ENCODE measurements around the gene KRT8. TPM values are rescaled to one million over a fixed set of nuclear protein-coding genes. Genes with fewer than 3 reads are reported as not detected.
A peak's percentile ranks its signal among the peaks of the same experiment; 100 is the strongest.
"Not testable (repeated sequence)": the region's sequence is repeated elsewhere in the genome, so short reads cannot be mapped to it uniquely, and the experiment has no call there.

KRT8 gene
- total RNA-seq, 1 donor from 2014 or later: 117 TPM

- DNase-seq (ENCODE audit: missing footprints) (no peak), ATAC-seq (no peak)
- intact Hi-C loops (cut with DNase I): no loop called here
These were observed 42.9 kb downstream of the KRT8 start for GRCh38 chr12:52862023-52862422.

DNA sequence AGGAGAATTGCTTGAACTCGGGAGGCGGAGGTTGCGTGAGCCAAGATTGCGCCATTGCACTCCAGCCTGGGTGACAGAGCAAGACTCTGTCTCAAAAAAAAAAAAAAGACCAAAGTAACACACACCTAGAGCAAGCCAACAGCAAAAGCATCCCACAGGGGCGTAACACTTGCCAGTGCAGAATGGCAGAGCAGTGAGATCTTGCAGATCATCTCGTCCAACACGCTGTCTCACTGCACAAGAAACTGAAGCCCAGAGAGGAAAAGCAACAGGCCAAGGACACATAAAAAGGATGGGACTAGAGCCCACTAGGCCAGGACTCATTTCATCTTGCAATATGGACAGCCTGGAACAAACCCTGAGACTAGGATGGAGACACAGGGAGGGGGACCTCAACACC lies 43.4 kb downstream of the KRT8 start:
- ATAC-seq (no peak), DNase-seq (ENCODE audit: missing footprints) (no peak)
- intact Hi-C loops (cut with DNase I): no loop called here

DNA sequence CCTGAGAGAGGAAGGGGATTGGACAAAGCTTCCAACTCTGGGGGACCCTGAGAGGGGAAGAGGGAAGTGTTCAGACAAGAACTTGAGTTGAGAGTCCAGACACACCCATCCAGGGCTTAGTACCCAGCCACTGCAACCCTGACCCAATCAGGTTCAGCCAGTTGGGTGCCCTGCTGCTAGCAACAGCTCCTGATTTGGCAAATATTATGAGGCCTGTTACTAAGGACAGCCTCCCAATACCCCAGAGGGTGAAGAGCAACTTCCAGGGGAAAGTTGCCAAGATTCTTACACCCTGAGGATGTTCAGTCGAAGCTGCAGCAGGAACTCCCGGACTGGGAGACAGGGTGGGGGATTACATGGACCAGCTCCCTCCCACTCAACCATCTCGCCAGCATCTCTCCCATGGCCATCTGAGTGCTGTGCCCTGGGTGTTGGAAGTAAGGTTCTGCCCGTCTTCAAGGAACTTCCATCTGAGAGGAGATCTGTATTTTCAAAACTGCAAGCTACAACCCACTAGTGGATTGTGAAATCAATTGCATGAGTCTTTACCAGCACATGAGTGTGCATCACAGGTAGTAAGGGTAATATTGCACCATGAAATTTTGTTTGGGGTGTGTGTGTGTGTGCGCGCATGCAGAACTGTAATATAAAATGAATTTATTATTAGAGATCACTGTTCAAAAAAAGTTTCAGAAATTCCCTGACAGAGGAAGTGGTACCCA lies 44.6 kb downstream of the KRT8 start:
- no peak for DNase-seq (ENCODE audit: missing footprints)
- intact Hi-C loops (cut with DNase I): no loop called here
- ATAC-seq: peak; percentile 86

GRCh38 chr12:52857500-52857899 lies 47.4 kb downstream of the KRT8 start:
- DNase-seq (ENCODE audit: missing footprints): no peak
- ATAC-seq: no peak
- intact Hi-C loops (cut with DNase I): no loop called here

- intact Hi-C loops (cut with DNase I): no loop called here
- no peak for ATAC-seq
- DNase-seq (ENCODE audit: missing footprints): no peak
These were observed 48.1 kb downstream of the KRT8 start for GRCh38 chr12:52856787-52857186.

DNA sequence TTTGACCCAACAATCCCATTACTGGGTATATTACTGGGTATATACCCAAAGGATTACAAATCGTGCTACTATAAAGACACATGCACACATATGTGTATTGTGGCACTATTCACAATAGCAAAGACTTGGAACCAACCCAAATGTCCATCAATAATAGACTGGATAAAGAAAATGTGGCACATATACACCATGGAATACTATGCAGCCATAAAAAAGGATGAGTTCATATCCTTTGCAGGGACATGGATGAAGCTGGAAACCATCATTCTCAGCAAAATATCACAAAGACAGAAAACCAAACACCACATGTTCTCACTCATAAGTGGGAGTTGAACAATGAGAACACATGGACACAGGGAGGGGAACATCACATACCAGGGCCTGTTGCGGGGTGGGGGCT lies 48.8 kb downstream of the KRT8 start:
- intact Hi-C loops (cut with DNase I); DNase-seq (ENCODE audit: missing footprints); ATAC-seq: not testable (repeated sequence)

DNA sequence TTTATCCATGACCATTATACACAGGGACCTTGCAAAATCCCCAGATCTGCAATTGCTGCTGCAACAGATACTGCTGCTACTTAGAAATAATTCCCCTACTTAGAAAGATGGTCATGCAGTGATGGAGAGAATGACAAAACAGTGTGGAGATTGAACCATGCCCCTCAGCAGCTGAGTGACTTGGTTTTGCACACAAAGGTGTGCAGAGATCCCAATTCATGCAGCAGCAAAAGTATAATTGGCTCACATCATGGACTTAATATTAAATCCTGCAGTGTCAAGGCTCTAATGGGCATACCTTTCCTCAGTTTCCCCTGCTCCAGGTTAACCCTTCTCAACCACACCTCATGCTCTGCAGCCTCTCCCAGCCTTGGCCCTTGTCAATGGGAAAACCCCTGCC lies 53.1 kb downstream of the KRT8 start:
- intact Hi-C loops (cut with DNase I): no loop called here
- DNase-seq (ENCODE audit: missing footprints) (no peak), ATAC-seq (no peak)

- DNase-seq (ENCODE audit: missing footprints) (no peak), ATAC-seq (no peak)
- intact Hi-C loops (cut with DNase I): no loop called here
These were observed 54.2 kb downstream of the KRT8 start for GRCh38 chr12:52850681-52851080.

GRCh38 chr12:52849511-52849910 lies 55.4 kb downstream of the KRT8 start:
- intact Hi-C loops (cut with DNase I): no loop called here
- DNase-seq (ENCODE audit: missing footprints) (no peak), ATAC-seq (no peak)

DNA sequence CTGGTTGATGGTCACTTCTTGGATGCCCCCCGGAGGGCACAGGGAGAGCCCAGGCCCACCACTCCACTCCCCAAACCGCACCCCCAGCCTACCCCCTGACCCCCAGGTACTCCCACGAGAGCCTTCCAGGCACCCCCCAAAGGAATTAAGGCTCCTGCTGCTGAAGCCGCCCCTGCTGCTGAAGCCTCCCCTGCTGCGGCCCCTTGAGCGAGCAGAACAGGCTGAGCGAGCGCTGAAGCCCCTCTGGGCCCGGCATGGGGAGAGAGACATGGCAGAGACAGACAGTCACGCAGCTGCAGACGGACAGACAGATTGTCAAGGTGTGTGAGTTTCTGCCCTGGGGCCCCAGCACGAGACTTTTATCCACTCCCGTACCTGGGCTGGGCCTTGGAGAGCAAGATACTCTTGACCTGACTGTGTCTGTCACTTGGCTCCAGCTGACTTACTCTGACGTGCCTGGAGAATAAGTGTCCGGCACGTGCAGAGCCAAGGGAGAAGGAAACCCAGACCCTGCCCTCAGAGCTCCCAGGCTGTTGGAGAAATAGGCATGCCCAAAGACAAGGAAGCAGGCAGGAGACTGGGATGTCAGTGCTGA lies 56.1 kb downstream of the KRT8 start, which contains the start of gene KRT78:
KRT78 (minus strand) TSS at position 334 of the 595 bp plus-strand sequence; CDS start at position 270, 64 bp downstream.
- DNase-seq (ENCODE audit: missing footprints): no peak
- intact Hi-C loops (cut with DNase I): no loop called here
- ATAC-seq: no peak

DNA sequence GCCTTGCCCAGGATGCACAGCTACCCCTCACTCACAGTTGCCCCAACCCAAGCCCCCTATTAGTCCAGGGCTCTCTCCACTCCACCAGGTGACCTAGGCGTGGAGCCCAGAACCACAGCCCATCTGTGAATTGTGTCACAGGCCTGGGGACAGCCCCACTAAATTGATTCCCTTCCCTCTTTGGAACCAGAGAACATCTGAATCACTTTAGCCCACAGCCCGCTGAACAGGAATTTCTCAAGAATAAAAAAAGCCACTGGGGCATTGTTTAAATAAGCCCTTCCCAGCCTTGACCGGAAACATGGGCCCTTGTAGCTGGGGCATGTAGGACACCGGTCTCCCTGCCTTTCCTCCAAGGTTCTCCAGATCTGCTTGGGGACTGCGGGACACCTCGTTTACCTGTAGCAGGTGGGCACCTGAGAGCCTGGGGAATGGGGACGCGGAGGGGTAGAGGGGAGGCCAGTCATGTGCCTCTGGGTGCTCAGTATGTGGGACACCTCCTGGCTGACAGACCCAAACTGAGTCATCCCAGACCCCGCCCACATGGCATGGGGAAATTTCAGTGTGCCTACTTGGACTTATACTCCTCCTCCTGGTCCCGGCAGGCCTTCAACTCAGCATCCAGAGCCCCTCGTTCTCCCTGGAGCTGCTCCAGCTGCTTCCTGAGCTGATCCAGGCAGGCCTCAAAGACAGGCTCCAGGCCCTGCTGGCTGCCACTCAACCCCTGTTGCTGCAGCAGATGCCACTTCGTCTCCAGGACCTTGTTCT lies 57.4 kb downstream of the KRT8 start:
- DNase-seq (ENCODE audit: missing footprints): no peak
- intact Hi-C loops (cut with DNase I): no loop called here
- no peak for ATAC-seq

Other genes with a start within 250 kb of the KRT8 start
- gene KRT1, start 224.7 kb downstream of the KRT8 start, total RNA-seq: not detected
- not detected for gene KRT77, start 201.6 kb downstream of the KRT8 start, total RNA-seq
- not detected for gene KRT76, start 127.7 kb downstream of the KRT8 start, total RNA-seq
- gene KRT3, start 109.0 kb downstream of the KRT8 start, total RNA-seq: not detected
- gene KRT4, start 91.0 kb downstream of the KRT8 start, total RNA-seq: not detected
- gene KRT79, start 70.8 kb downstream of the KRT8 start, total RNA-seq: not detected
- not detected for gene KRT78, start 56.1 kb downstream of the KRT8 start, total RNA-seq
- 6.6 TPM for gene KRT18, start 44.0 kb upstream of the KRT8 start, total RNA-seq
- gene EIF4B, start 101.4 kb upstream of the KRT8 start, total RNA-seq: 416 TPM
- gene TNS2, start 145.0 kb upstream of the KRT8 start, total RNA-seq: 122 TPM
- 41.0 TPM for gene SPRYD3, start 174.3 kb upstream of the KRT8 start, total RNA-seq
- gene IGFBP6, start 192.6 kb upstream of the KRT8 start, total RNA-seq: 54.3 TPM
- gene SOAT2, start 198.4 kb upstream of the KRT8 start, total RNA-seq: not detected